ENCODE data around the gene MAP3K20. TPM values are rescaled to one million over a fixed set of nuclear protein-coding genes. Genes with fewer than 3 reads are reported as not detected.

Gene MAP3K20
- total and polyA plus RNA-seq, 2 experiments from 2014 or later, result 7.6 to 9.6 TPM

- no peak for TF ChIP-seq EZH2phosphoT487 (IDR thresholded peaks at IDR 0.05; ENCODE audit: unreplicated experiment)
Observed at GRCh38 chr2:173099804-173100203, 24.2 kb downstream of the MAP3K20 start (continued).

DNA sequence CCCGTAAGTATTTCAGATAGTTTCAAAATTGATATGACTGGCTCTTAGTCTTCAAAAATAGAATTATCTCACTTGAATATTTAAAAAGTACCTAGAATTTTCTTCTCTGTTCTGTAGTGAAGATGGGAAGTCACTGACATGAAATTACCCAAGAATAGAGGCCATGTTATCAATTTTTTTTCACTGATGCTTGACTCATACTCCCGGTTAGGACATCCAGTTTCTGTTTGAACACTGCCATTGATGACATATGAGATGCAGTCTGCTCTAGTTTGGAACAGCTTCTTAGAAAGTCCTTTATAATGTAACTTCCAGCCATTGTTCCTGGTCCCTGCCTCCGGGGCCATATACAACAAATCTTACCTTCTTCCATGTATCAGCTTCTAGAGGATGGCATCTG lies 26.0 kb downstream of the MAP3K20 start:
- no peaks in the 10 kb centered on the region for H3K9me3 Mint-ChIP-seq
- Histone ChIP-seq H3F3A (replicated peaks; ENCODE audit: low read depth) (no peaks in the 10 kb centered on the region), H3K4me3 (no peak overlapping the region), H4K20me1 (replicated peaks; ENCODE audit: insufficient read depth) (no peaks in the 10 kb centered on the region), H3K27me3 (ENCODE audit: insufficient read depth) (no peaks in the 10 kb centered on the region), H3K4me2 (no peak overlapping the region), H3K9me2 (ENCODE audit: insufficient read depth) (no peaks in the 10 kb centered on the region), H3K36me3 (ENCODE audit: insufficient read depth) (no peaks in the 10 kb centered on the region), H3K4me1 (ENCODE audit: insufficient read depth) (peaks cover 13% of the 10 kb centered on the region), H2AFZ (no peak overlapping the region), H3K79me2 (replicated peaks; ENCODE audit: insufficient read depth) (no peaks in the 10 kb centered on the region), H3K27ac (ENCODE audit: low read depth) (no peak overlapping the region)
- H3K4me1 Mint-ChIP-seq, result peaks cover 24% of the 10 kb centered on the region
- H3K4me3 Mint-ChIP-seq, result no peak overlapping the region
- no peak for ATAC-seq
- no peak for TF ChIP-seq NANOG (IDR thresholded peaks at IDR 0.05; ENCODE audit: borderline replicate concordance)
- TF ChIP-seq, protein P1, sequence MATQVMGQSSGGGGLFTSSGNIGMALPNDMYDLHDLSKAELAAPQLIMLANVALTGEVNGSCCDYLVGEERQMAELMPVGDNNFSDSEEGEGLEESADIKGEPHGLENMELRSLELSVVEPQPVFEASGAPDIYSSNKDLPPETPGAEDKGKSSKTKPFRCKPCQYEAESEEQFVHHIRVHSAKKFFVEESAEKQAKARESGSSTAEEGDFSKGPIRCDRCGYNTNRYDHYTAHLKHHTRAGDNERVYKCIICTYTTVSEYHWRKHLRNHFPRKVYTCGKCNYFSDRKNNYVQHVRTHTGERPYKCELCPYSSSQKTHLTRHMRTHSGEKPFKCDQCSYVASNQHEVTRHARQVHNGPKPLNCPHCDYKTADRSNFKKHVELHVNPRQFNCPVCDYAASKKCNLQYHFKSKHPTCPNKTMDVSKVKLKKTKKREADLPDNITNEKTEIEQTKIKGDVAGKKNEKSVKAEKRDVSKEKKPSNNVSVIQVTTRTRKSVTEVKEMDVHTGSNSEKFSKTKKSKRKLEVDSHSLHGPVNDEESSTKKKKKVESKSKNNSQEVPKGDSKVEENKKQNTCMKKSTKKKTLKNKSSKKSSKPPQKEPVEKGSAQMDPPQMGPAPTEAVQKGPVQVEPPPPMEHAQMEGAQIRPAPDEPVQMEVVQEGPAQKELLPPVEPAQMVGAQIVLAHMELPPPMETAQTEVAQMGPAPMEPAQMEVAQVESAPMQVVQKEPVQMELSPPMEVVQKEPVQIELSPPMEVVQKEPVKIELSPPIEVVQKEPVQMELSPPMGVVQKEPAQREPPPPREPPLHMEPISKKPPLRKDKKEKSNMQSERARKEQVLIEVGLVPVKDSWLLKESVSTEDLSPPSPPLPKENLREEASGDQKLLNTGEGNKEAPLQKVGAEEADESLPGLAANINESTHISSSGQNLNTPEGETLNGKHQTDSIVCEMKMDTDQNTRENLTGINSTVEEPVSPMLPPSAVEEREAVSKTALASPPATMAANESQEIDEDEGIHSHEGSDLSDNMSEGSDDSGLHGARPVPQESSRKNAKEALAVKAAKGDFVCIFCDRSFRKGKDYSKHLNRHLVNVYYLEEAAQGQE (IDR thresholded peaks at IDR 0.05; ENCODE audit: unreplicated experiment), result no peak
- TF ChIP-seq ZNF331 (CRISPR knock-in tag; IDR thresholded peaks at IDR 0.05; ENCODE audit: low read depth), result no peak
- no peak for TF ChIP-seq JUNB (IDR thresholded peaks at IDR 0.05; ENCODE audit: unreplicated experiment)
- TF ChIP-seq EZH2 (IDR thresholded peaks at IDR 0.05; ENCODE audit: low read depth, unreplicated experiment), result no peak
- no peak for TF ChIP-seq POLR2AphosphoS5 (IDR thresholded peaks at IDR 0.05; ENCODE audit: low read depth)
- TF ChIP-seq EZH2phosphoT487 (IDR thresholded peaks at IDR 0.05; ENCODE audit: unreplicated experiment), result no peak
- no peak for TF ChIP-seq ETS1 (IDR thresholded peaks at IDR 0.05)
- TF ChIP-seq CREB1 (CRISPR knock-in tag; IDR thresholded peaks at IDR 0.05; ENCODE audit: low read depth), result no peak
- TF ChIP-seq, protein P2, sequence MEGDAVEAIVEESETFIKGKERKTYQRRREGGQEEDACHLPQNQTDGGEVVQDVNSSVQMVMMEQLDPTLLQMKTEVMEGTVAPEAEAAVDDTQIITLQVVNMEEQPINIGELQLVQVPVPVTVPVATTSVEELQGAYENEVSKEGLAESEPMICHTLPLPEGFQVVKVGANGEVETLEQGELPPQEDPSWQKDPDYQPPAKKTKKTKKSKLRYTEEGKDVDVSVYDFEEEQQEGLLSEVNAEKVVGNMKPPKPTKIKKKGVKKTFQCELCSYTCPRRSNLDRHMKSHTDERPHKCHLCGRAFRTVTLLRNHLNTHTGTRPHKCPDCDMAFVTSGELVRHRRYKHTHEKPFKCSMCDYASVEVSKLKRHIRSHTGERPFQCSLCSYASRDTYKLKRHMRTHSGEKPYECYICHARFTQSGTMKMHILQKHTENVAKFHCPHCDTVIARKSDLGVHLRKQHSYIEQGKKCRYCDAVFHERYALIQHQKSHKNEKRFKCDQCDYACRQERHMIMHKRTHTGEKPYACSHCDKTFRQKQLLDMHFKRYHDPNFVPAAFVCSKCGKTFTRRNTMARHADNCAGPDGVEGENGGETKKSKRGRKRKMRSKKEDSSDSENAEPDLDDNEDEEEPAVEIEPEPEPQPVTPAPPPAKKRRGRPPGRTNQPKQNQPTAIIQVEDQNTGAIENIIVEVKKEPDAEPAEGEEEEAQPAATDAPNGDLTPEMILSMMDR (conservative IDR thresholded peaks at IDR 0.05; ENCODE audit: low read depth in 2 of 2), result no peak
- TF ChIP-seq, protein P3, sequence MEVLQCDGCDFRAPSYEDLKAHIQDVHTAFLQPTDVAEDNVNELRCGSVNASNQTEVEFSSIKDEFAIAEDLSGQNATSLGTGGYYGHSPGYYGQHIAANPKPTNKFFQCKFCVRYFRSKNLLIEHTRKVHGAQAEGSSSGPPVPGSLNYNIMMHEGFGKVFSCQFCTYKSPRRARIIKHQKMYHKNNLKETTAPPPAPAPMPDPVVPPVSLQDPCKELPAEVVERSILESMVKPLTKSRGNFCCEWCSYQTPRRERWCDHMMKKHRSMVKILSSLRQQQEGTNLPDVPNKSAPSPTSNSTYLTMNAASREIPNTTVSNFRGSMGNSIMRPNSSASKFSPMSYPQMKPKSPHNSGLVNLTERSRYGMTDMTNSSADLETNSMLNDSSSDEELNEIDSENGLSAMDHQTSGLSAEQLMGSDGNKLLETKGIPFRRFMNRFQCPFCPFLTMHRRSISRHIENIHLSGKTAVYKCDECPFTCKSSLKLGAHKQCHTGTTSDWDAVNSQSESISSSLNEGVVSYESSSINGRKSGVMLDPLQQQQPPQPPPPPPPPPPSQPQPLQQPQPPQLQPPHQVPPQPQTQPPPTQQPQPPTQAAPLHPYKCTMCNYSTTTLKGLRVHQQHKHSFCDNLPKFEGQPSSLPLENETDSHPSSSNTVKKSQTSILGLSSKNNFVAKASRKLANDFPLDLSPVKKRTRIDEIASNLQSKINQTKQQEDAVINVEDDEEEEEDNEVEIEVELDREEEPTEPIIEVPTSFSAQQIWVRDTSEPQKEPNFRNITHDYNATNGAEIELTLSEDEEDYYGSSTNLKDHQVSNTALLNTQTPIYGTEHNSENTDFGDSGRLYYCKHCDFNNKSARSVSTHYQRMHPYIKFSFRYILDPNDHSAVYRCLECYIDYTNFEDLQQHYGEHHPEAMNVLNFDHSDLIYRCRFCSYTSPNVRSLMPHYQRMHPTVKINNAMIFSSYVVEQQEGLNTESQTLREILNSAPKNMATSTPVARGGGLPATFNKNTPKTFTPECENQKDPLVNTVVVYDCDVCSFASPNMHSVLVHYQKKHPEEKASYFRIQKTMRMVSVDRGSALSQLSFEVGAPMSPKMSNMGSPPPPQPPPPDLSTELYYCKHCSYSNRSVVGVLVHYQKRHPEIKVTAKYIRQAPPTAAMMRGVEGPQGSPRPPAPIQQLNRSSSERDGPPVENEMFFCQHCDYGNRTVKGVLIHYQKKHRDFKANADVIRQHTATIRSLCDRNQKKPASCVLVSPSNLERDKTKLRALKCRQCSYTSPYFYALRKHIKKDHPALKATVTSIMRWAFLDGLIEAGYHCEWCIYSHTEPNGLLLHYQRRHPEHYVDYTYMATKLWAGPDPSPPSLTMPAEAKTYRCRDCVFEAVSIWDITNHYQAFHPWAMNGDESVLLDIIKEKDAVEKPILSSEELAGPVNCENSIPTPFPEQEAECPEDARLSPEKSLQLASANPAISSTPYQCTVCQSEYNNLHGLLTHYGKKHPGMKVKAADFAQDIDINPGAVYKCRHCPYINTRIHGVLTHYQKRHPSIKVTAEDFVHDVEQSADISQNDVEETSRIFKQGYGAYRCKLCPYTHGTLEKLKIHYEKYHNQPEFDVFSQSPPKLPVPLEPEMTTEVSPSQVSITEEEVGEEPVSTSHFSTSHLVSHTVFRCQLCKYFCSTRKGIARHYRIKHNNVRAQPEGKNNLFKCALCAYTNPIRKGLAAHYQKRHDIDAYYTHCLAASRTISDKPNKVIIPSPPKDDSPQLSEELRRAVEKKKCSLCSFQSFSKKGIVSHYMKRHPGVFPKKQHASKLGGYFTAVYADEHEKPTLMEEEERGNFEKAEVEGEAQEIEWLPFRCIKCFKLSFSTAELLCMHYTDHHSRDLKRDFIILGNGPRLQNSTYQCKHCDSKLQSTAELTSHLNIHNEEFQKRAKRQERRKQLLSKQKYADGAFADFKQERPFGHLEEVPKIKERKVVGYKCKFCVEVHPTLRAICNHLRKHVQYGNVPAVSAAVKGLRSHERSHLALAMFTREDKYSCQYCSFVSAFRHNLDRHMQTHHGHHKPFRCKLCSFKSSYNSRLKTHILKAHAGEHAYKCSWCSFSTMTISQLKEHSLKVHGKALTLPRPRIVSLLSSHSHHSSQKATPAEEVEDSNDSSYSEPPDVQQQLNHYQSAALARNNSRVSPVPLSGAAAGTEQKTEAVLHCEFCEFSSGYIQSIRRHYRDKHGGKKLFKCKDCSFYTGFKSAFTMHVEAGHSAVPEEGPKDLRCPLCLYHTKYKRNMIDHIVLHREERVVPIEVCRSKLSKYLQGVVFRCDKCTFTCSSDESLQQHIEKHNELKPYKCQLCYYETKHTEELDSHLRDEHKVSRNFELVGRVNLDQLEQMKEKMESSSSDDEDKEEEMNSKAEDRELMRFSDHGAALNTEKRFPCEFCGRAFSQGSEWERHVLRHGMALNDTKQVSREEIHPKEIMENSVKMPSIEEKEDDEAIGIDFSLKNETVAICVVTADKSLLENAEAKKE (CRISPR knock-in tag; IDR thresholded peaks at IDR 0.05), result no peak
- no peak for TF ChIP-seq ZNF114 (CRISPR knock-in tag; IDR thresholded peaks at IDR 0.05)
- no peak for TF ChIP-seq STAT1 (IDR thresholded peaks at IDR 0.05; ENCODE audit: unreplicated experiment)
- H3K27me3 Mint-ChIP-seq (ENCODE audit: insufficient read depth, low read depth, poor library complexity), result peaks cover 1% of the 10 kb centered on the region
- no peaks in the 10 kb centered on the region for H3K36me3 Mint-ChIP-seq (ENCODE audit: low read depth)
- no peak overlapping the region for H3K27ac Mint-ChIP-seq
- DNase-seq (ENCODE audit: low spot score), result no peak
